Amygdala (tissue), 56 donors: Measurements from ENCODE around the gene SLC6A6.

ENCODE experiments used
- DNase-seq, 56 donors: peaks; one replicate each; lab custom pipeline; 2025; lab: John Stamatoyannopoulos, UW

SLC6A6 gene

GRCh38 chr3:14525685-14526631 lies 123.6 kb downstream of the SLC6A6 start:
- no peak for DNase-seq

GRCh38 chr3:14528081-14528480 lies 125.7 kb downstream of the SLC6A6 start:
- no peak for DNase-seq

GRCh38 chr3:14531856-14532395 lies 129.5 kb downstream of the SLC6A6 start:
- DNase-seq: no peak

- no peak for DNase-seq
Measured at GRCh38 chr3:14532691-14533456, 130.5 kb downstream of the SLC6A6 start.

- DNase-seq: no peak
Measured at GRCh38 chr3:14533457-14533958, 131.1 kb downstream of the SLC6A6 start.

- no peak for DNase-seq
Measured at GRCh38 chr3:14534516-14535191, 132.2 kb downstream of the SLC6A6 start.

- DNase-seq: no peak
Measured at GRCh38 chr3:14535616-14536015, 133.2 kb downstream of the SLC6A6 start.

- no peak for DNase-seq
Measured at GRCh38 chr3:14536055-14536815, 133.8 kb downstream of the SLC6A6 start.

GRCh38 chr3:14536837-14537589 lies 134.6 kb downstream of the SLC6A6 start:
- DNase-seq: no peak

- no peak for DNase-seq
Measured at GRCh38 chr3:14537590-14538450, 135.4 kb downstream of the SLC6A6 start.

GRCh38 chr3:14538451-14539088 lies 136.2 kb downstream of the SLC6A6 start:
- DNase-seq: no peak
